Airway epithelial cell (primary cell): Measurements from ENCODE around the gene SNRNP48. TPM values are rescaled to one million over a fixed set of nuclear protein-coding genes. Genes with fewer than 3 reads are reported as not detected.

Experiments
- total RNA-seq: library from RNA; depleted of rRNA; stranded (reverse); fragments of >200 nt; gene quantifications from 2 replicates; pipeline ENCODE4 v1.2.3, GENCODE V29; 2015

The SNRNP48 gene
- total RNA-seq: 5.8 and 7.6 TPM in 2 replicates

GRCh38 chr6:7589949-7590917 is at the start of gene SNRNP48:
TSS of gene SNRNP48 (plus strand) at chr6:7590198. CDS start at chr6:7590258, 60 bp downstream.

GRCh38 chr6:7541175-7542064 is 48.6 kb upstream of the SNRNP48 start, which contains the start of gene DSP:
TSS of gene DSP (plus strand) at chr6:7541671. CDS start at chr6:7541916, 245 bp downstream.

Other genes starting within 250 kb of the SNRNP48 start
- gene CAGE1, start 200.5 kb upstream of the SNRNP48 start, total RNA-seq: 0.07 and 0.37 TPM in 2 replicates
- gene RIOK1, start 200.4 kb upstream of the SNRNP48 start, total RNA-seq: 12.5 and 14.1 TPM in 2 replicates
- gene DSP, start 48.5 kb upstream of the SNRNP48 start, total RNA-seq: 585 and 745 TPM in 2 replicates
- 0.14 and 0.46 TPM in 2 replicates for gene BMP6, start 135.9 kb downstream of the SNRNP48 start, total RNA-seq